ENCODE results near the gene CTPS1. TPM values are rescaled to one million over a fixed set of nuclear protein-coding genes. Genes with fewer than 3 reads are reported as not detected.
A peak's percentile ranks its signal among the peaks of the same experiment; 100 is the strongest.

The CTPS1 gene
- total and polyA plus RNA-seq, 2 experiments from 2014 or later: 31.9 to 44.9 TPM

DNA sequence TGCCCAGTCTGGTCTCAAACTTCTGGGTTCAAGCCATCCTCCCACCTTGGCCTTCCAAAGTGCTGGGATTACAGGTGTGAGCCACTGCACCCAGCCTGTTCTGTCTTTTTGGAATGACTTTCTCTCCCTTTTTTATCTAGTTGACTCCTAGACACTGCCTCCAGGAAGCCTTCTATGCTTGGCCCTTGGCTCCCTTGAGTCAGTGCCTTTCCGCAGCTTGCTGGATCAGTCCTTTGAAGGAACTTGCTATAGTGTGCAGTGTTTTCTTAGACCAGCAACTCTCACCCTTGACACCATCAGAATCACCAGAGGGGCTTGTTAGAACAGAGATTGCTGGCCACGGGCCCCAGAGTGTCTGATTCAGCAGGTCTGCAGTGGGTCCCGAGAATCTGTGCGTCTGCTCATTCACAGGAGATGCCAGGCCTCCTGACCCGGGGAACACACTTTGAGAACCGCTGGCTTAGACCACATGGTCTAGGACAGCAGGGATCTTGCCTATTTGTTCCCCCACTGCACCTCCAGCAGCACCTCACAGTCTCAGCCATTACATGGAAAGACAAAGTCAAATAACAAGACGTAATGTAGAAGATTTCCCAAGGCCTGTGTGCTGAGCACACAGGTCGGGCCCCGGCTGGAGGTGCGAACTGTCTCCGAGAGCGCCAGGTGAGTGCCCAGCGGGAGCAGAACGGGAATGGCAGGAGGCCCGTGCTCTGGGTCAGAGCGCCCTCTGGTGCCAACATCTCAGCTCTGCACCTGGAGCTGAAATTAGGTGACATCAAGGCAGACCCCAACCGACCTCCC is 27.4 kb upstream of the CTPS1 start:
- no peaks in the 10 kb centered on the region for H3K36me3 ChIP-seq (replicated peaks; ENCODE audit: insufficient read depth, low read depth)
- H3K9me2 ChIP-seq (replicated peaks; ENCODE audit: insufficient read depth): no peaks in the 10 kb centered on the region
- H3K4me2 ChIP-seq: peak overlapping the region; percentile 42
- 30% methylated on average over 17 of the region's 17 CpGs for WGBS (ENCODE audit: low lambda C conversion rate, missing lambda C conversion rate)
- peak; percentile 84 for DNase-seq (ENCODE audit: low spot score)
- no peak overlapping the region for H3K4me3 ChIP-seq
- H3K79me2 ChIP-seq: no peaks in the 10 kb centered on the region
- TF ChIP-seq EZH2phosphoT487 (IDR thresholded peaks at IDR 0.05; ENCODE audit: low read depth, severe bottlenecking, unreplicated experiment): no peak
- no peak for TF ChIP-seq EZH2 (IDR thresholded peaks at IDR 0.05; ENCODE audit: borderline replicate concordance)
- TF ChIP-seq, protein P1, sequence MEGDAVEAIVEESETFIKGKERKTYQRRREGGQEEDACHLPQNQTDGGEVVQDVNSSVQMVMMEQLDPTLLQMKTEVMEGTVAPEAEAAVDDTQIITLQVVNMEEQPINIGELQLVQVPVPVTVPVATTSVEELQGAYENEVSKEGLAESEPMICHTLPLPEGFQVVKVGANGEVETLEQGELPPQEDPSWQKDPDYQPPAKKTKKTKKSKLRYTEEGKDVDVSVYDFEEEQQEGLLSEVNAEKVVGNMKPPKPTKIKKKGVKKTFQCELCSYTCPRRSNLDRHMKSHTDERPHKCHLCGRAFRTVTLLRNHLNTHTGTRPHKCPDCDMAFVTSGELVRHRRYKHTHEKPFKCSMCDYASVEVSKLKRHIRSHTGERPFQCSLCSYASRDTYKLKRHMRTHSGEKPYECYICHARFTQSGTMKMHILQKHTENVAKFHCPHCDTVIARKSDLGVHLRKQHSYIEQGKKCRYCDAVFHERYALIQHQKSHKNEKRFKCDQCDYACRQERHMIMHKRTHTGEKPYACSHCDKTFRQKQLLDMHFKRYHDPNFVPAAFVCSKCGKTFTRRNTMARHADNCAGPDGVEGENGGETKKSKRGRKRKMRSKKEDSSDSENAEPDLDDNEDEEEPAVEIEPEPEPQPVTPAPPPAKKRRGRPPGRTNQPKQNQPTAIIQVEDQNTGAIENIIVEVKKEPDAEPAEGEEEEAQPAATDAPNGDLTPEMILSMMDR (IDR thresholded peaks at IDR 0.05; ENCODE audit: poor library complexity): peak; percentile 93
- no peaks in the 10 kb centered on the region for H4K20me1 ChIP-seq (ENCODE audit: insufficient read depth, poor library complexity, severe bottlenecking)
- no peaks in the 10 kb centered on the region for H3K4me1 ChIP-seq (ENCODE audit: insufficient read depth)
- no peak overlapping the region for H3K27ac ChIP-seq
- H3K27me3 ChIP-seq: no peaks in the 10 kb centered on the region
- H3K9me3 ChIP-seq (ENCODE audit: low read depth): no peaks in the 10 kb centered on the region
- no peak overlapping the region for H2AFZ ChIP-seq

- 45% methylated on average over 6 of the region's 6 CpGs for WGBS (ENCODE audit: low lambda C conversion rate, missing lambda C conversion rate)
Measured at GRCh38 chr1:40952744-40953315, 26.7 kb upstream of the CTPS1 start.

DNA sequence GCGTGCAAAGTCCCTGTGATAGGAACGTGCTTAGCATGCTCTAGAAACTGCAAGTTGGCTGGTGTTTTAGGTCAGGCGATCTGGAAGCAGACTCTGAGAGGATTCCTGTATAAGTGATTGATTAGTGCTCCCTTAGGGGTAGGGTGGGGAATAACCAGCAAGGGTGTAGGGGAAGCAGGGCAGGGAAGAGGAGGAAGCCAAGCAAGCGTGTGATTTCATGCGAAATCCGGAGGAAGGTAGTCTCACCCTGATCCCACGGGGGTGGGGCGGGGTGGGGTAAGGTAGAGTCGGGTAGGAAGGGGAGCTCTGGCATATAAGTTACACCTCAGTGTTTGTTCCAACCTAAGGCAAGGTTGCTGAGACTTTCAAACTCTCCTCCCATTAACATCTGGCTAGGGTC is 24.9 kb upstream of the CTPS1 start:
- H3K27ac ChIP-seq: no peak overlapping the region
- TF ChIP-seq, protein P1 (IDR thresholded peaks at IDR 0.05; ENCODE audit: poor library complexity): no peak
- TF ChIP-seq EZH2 (IDR thresholded peaks at IDR 0.05; ENCODE audit: borderline replicate concordance) (no peak), EZH2phosphoT487 (IDR thresholded peaks at IDR 0.05; ENCODE audit: low read depth, severe bottlenecking, unreplicated experiment) (no peak)
- DNase-seq (ENCODE audit: low spot score): no peak
- H3K4me3 ChIP-seq: no peak overlapping the region
- H3K27me3 ChIP-seq: no peaks in the 10 kb centered on the region
- H3K79me2 ChIP-seq: no peaks in the 10 kb centered on the region
- no peaks in the 10 kb centered on the region for H3K36me3 ChIP-seq (replicated peaks; ENCODE audit: insufficient read depth, low read depth)
- no peaks in the 10 kb centered on the region for H3K9me3 ChIP-seq (ENCODE audit: low read depth)
- H3K4me2 ChIP-seq: no peak overlapping the region
- H4K20me1 ChIP-seq (ENCODE audit: insufficient read depth, poor library complexity, severe bottlenecking): no peaks in the 10 kb centered on the region
- no peaks in the 10 kb centered on the region for H3K4me1 ChIP-seq (ENCODE audit: insufficient read depth)
- no peaks in the 10 kb centered on the region for H3K9me2 ChIP-seq (replicated peaks; ENCODE audit: insufficient read depth)
- no peak overlapping the region for H2AFZ ChIP-seq
- WGBS (ENCODE audit: low lambda C conversion rate, missing lambda C conversion rate): 60% methylated on average over 9 of the region's 9 CpGs

More at GRCh38 chr1:40952744-40953315, 26.7 kb upstream of the CTPS1 start:
- Histone ChIP-seq H3K4me2 (no peak overlapping the region), H3K9me2 (replicated peaks; ENCODE audit: insufficient read depth) (no peaks in the 10 kb centered on the region), H3K79me2 (no peaks in the 10 kb centered on the region), H4K20me1 (ENCODE audit: insufficient read depth, poor library complexity, severe bottlenecking) (no peaks in the 10 kb centered on the region), H3K9me3 (ENCODE audit: low read depth) (no peaks in the 10 kb centered on the region), H3K4me1 (ENCODE audit: insufficient read depth) (no peaks in the 10 kb centered on the region), H2AFZ (no peak overlapping the region), H3K27me3 (no peaks in the 10 kb centered on the region), H3K36me3 (replicated peaks; ENCODE audit: insufficient read depth, low read depth) (no peaks in the 10 kb centered on the region), H3K27ac (no peak overlapping the region), H3K4me3 (no peak overlapping the region)
- DNase-seq (ENCODE audit: low spot score): no peak
- TF ChIP-seq, protein P1 (IDR thresholded peaks at IDR 0.05; ENCODE audit: poor library complexity): no peak
- no peak for TF ChIP-seq EZH2 (IDR thresholded peaks at IDR 0.05; ENCODE audit: borderline replicate concordance)
- no peak for TF ChIP-seq EZH2phosphoT487 (IDR thresholded peaks at IDR 0.05; ENCODE audit: low read depth, severe bottlenecking, unreplicated experiment)

Measured in hepatocyte (in vitro differentiated cells).